NCI-H1417 (cell line): ENCODE measurements around the gene FOXL1.

ENCODE experiments used
- DNase-seq, 3 experiments: peaks; one replicate each; lab custom pipeline; 2025; lab: John Stamatoyannopoulos, UW

The FOXL1 gene

DNA sequence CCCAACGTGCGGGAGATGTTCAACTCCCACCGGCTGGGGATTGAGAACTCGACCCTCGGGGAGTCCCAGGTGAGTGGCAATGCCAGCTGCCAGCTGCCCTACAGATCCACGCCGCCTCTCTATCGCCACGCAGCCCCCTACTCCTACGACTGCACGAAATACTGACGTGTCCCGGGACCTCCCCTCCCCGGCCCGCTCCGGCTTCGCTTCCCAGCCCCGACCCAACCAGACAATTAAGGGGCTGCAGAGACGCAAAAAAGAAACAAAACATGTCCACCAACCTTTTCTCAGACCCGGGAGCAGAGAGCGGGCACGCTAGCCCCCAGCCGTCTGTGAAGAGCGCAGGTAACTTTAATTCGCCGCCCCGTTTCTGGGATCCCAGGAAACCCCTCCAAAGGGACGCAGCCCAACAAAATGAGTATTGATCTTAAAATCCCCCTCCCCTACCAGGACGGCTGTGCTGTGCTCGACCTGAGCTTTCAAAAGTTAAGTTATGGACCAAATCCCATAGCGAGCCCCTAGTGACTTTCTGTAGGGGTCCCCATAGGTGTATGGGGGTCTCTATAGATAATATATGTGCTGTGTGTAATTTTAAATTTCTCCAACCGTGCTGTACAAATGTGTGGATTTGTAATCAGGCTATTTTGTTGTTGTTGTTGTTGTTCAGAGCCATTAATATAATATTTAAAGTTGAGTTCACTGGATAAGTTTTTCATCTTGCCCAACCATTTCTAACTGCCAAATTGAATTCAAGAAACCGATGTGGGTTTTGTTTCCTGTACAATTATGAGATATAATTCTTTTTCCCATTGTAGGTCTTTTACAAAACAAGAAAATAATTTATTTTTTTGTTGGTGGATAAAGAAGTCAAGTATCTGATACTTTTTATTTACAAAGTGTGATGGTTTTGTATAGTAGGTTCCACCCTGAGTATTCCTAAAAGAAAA, 9.4 kb upstream of the FOXL1 start:
- DNase-seq, result no peak

DNA sequence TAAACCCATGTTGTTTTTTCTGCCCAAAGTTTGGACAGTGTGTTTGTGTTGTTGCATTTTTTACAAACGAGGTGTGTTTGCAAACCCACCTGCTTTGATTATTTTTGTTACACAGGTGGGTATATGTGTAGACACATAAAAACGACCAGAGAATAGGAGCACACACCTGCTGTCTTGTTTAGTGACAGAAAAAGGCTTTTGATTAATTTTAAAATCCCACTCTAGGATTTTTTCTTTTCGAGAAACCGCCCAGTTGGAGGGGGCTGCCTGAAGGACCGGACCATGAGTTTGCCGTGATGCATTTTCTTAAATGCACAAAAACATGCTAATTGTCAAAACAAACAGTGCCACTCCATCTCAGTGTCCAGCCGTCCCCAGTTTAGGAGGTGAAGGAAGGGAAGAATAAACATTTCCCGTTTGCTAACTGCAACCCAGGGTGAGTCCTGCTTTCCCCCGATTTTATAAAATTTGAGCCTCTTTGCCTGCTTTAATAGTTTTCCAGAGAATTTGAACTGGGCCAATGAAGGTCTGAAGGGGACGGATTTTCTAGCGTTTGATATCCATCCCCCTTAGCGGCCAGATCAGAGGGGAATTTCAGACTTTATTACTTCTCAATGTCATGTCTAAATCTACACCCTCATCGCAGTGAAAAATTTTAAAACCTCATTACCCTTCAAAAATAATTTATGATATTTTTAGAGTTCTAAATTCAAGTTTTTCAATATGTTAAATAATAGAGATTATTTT, 8.5 kb upstream of the FOXL1 start:
- no peak for DNase-seq

DNA sequence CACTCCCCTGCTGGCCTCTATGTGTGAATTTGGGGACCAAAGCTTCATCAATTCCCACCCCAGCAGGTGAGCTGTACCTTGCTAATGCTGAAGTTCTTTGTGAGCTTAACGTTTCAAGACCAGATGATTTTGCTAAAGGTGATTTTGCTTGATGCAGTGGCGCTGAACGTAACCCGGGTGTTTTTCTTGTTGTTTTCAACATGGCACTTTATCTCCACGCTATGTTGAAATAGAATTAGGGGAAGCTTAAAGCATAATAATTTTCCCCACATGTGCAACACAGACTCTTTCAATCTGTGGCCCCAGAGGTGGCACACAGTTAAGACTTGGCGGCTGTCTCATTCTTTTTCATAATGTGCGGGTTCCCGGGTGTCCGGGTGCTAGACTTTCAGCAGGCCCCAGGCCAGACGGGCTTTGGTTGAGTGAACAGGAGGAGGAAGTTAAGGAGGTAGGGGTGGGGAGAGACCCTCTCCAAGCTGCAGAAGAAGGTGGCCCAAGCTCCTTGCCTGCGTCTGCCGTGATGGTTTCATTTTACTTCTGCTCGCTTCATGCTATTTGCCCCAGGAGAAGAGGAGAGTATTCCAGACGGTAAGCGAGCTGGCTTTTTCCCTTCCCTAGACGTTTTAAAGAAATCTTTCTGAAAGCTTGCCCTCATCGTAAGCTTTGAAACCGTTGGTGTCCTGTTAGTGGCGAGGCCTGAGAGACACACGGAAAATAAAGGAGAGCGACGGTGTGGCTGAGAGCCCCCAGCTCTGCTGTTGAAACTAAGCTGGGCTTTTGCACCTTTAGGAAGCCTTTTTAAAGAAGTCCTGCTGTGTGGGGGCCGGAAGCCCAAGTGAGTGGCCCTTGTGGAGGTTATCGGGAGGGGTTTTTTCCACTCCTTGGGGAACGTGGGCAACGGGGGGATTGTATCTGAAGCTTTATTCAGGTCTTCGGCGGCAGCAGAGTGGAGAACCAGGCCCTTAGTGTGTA, 7.5 kb upstream of the FOXL1 start:
- DNase-seq, result no peak

DNA sequence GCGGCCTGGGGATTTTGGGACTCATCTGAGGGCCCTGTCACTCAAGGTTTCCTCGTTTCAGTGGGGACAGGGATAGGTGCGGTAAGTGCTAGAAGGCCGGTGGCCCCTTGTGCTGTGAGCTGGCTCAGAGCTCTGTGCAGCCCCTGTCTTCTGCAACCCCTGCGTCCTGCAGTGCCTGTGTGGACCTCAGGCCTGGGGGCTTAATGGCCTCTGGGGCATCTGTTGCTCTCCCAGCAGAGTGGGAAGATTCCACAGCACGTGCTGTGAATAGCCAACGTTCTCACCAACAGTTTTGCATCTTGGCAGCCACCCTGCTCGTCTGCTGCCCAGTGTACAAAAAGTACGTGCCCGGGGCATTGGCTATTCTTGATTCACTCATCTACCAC, 6.8 kb upstream of the FOXL1 start:
- no peak for DNase-seq

DNA sequence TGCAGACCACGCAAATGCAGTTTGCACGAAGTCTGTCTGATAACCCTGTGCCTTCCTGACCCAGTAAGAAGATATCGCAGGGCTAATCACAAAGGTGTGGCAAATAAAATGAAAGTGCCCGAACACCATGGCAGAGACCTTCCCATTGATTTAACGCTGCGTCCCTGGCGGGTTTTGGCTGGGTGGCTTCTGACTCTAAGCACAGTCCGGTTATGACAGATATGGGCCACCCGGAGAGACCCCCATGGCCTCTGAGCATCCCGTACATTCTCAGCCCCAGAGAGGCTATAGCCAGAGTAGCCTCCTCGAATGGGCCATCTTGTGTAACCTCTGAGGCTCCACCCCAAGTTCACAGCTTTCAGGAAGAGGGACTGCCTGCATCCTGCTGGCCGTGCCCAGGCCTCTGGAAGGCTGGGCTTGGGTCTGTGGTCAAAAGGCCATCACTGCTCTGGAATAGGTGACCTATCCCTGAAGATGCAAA, 6.3 kb upstream of the FOXL1 start:
- DNase-seq, result no peak

DNA sequence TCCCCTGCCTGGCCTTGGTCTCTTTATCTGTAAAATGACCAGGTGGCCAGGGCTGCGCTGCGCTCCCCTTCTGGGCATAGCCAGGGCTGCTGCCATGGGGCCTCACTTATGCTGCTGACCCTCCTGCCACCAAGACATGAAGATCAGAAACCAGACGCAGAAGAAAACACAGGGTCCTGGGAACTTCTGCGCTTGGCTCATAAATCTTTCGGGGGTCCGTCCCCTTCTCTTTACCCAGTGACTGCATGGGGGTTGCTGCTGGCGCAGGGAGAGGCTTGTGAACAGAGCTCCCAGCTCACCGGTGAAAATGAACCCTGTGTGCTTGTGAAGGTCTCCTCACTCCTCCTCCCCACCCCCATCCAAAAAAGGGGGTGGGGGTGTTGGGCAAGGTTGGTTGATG, 5.7 kb upstream of the FOXL1 start:
- DNase-seq, result no peak

DNA sequence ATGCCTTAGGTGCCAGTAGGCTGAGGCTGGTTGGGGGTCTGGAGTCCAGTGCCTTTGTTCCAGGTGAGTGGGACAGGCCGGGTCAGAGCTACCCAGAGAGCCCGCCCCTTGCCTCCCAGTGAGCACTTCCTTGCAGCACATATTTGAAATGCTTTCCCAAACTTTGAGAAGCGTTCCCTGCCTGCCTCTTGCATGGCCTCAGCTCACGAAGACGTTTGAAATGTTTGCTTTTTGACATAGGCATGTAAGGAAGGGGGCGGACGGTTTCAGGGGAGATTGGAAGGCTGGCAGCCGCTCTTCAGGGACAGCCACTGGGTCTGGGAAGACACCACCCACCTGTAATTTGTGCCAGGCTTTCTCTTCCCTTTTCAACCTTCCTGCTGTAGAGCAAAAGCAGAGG, 5.1 kb upstream of the FOXL1 start:
- DNase-seq, result no peak

DNA sequence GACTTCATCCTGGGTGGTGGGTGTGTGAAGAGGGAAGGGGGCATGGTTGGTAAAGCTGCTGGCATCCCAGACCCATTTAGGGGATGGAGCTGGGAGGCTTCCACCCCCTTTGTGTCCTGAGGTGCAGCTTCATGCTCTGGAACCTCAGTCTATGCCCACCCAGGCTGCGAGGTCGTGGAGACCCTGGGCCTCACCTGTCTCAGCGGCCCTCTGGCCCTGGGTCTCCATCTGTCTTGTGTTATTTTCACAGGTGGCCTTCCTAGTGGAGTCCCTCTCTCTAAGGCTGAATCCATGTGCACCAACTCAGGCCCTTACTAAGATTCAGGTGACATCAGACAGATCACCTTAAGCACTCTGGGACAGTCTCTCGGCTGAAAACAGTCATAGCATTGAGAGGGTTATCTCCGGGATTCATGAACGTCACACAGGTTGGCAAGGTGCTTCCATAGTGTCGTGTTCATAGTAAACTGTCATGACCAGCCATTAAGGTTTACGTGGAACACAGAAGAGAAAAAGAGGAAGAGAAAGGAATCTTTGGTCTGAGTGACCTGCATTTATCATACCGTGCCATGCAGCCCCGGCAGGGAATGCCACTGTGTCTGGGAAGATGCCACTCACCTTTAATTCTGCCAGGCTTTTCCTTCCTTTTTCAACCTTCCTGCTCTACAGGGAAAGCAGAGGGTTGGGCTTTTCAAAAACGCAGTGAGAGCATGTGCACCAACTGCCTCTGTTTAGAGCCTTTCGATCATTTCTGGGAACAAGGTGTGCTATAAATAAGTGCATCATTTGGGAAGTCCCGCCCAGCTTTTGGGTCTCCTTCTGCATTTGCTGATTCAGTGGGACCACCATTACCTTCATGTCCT, 4.5 kb upstream of the FOXL1 start:
- no peak for DNase-seq

DNA sequence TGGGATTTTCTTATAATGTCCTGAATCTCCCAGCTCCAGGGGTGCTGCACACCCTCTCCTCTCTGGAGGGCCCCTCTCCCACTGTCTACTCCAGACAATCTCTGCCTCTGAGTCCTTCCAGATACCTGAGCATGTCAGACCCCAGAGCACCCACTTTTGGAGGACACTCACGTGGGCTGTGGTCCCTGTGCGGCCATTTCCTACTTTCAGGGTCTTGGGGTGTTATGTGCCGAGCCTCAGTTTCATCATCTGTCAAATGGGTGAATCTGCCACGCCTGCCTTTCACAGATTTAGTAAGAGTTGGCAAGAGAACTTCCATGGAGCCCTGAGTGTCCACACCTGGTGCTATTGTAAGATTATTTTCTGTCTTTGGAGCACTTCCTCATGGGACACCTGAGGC, 3.7 kb upstream of the FOXL1 start:
- no peak for DNase-seq

DNA sequence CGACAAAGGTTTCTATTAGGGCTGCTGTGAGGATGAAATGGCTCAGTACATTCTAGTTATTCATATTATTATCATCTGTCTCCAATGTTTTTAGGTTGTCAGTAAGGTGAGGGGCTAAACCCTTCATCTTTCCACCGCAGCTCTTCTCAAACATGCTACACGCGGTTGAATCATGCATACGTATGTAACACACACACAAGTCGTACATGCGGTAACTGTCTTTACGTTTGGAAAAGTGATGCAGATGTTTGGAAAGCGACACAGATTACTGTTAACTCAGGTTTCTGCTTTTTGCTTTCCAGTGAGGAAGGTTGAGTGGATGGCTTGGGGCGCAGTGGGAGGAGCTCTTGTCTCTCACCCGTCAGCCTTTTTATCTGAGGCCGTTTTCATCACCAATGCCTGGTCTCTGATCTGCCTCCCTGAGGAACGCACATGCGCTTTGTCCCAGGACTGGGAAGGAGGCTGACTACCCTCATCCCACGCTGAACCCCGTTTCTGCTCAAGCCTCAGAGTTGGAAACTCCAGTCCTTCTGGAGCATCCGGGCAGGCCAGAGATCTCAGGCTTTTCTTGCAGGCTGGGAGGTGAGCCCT, 3.2 kb upstream of the FOXL1 start:
- no peak for DNase-seq

DNA sequence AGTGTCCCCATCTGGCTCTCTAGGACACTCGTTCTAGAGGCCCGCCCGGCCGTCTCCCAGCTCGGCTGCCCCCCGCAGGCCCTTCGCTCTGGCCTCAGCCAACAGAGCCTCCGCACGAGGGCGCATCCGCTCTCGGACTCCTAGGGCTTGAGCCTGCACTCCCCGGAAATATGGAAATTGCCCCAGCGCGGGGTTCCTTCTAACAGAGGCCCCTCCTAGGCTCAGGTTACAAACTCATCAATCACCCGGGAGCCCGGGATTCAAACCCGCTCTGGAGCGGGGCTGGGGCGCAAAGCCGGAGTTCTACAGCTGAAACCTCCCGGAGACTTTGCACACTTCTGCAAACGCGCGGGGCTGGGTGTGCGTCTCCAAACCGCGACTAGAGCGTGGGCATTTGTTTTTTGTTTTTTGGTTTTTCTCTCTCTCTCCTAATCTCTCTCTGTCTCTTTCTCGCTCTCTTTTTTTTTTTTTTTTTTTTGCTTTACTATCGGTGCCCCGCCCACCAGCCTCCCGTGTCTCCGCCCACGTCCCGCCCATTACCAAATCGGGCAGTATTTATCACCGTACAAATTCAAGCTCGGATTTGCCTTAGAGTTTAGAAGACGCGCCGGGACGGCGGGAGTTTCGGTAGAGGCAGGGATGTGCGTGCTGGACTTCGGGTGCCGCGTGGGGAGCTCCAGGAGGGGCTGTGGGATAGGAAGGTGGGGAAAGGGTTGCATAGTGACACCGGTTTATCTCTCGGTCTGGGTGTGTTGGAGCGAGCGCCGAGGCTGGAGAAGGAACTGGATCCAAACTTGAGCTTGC, 2.4 kb upstream of the FOXL1 start:
- DNase-seq, result peak in 2 of 3 experiments; percentile 24 to 60

DNA sequence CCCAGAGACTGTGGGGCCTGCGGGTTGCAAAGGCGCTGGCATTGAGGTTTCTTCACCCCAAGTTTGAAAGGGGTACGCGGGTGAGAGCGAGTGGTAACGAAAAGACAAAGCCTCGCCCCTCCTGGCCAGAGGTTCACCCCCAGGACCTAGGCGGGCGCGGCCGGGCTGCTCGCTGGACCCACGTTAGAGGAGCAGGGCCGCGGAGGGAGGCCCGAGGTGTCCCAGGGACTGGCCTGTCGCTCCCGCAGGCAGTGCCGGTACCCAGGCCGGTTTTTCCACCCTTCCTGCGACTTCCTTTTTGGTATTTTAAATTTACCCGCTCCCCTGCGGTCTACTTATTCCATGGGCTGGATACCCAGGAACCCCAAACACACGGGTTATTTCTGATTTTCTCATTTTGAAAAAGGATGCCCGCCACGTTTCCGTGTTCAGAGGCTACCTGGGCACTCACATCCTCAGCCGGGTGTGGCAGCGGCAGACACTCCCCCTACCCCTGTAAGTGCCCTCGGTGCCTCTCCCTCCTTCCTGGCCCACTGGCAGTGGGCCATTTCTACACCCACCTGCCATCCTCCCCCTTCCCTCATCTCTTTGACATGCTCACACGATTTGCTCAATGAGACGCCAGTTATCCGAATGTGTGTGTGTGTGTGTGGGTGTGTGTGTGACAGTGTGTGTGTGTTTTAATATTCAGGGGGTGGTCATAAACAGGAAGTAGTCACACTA, 1.6 kb upstream of the FOXL1 start:
- peak in 1 of 3 experiments; percentile 25 for DNase-seq

DNA sequence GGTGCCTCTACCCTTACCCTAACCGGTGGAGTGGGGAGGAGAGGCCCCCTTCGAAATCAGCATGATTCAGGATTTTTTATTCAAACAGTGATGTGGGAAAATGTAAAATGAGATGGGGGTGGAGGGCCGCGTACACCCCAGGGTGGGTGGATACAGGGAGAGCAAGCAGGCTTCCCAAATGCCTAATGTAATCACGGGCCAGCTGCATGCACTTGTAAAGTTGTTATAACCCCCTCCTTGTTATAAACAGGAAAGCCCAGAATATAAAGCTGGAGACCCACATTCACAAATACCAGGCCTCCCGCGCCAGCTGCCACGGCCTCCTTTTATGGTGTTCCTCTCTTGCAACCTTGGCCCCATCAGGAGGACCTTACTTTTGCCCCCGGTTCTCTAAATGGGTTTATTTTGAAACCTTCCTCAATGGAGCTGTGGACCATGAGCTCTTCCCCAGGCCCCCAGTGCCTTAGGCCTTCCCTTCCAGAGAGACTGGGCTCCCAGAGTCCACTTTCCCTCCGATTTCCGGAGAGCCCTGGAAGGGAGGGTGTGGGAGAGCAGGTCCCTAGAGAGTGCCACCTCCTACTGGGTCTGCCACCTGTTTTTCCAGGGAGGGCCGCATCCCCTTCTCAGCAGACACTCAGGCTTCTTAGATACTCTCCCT, 906 bp upstream of the FOXL1 start:
- DNase-seq, result no peak

DNA sequence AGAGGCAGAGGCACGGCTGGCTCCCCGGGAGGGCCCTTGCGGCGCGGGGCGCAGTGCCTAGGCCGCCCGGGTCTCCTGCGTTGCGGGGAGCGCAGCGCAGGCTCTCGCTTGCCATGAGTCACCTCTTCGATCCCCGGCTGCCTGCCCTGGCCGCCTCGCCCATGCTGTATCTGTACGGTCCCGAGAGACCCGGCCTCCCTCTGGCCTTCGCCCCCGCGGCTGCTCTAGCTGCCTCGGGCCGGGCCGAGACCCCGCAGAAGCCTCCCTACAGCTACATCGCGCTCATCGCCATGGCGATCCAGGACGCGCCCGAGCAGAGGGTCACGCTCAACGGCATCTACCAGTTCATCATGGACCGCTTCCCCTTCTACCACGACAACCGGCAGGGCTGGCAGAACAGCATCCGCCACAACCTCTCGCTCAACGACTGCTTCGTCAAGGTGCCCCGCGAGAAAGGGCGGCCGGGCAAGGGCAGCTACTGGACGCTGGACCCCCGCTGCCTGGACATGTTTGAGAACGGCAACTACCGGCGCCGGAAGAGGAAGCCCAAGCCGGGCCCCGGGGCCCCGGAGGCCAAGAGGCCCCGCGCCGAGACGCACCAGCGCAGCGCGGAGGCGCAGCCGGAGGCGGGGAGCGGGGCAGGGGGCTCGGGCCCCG, 390 bp downstream of the FOXL1 start:
- no peak for DNase-seq

DNA sequence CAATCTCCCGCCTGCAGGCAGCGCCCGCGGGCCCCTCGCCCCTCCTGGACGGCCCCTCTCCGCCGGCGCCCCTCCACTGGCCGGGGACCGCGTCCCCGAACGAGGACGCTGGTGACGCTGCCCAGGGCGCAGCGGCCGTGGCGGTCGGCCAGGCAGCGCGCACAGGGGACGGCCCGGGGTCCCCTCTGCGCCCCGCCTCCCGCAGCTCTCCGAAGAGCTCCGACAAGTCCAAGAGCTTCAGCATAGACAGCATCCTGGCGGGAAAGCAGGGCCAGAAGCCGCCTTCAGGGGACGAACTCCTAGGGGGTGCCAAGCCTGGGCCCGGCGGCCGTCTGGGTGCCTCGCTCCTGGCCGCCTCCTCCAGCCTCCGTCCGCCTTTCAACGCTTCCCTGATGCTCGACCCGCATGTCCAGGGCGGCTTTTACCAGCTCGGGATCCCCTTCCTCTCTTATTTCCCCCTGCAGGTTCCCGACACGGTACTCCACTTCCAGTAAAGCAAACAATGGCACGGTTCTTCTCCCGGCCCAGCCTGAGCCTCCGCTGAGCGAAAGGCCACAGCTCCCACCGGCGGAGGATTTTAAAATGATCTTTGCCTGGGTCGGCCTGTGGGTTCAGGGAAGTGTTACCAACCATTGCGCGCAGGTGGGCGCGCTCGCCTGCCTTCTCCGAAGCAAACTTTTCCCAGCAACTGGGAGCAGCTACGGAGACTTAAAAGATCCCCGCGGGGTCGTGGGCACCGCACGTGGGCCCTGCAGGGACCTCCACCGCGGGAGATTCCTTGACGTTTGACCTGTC, 1.1 kb downstream of the FOXL1 start:
- no peak for DNase-seq

DNA sequence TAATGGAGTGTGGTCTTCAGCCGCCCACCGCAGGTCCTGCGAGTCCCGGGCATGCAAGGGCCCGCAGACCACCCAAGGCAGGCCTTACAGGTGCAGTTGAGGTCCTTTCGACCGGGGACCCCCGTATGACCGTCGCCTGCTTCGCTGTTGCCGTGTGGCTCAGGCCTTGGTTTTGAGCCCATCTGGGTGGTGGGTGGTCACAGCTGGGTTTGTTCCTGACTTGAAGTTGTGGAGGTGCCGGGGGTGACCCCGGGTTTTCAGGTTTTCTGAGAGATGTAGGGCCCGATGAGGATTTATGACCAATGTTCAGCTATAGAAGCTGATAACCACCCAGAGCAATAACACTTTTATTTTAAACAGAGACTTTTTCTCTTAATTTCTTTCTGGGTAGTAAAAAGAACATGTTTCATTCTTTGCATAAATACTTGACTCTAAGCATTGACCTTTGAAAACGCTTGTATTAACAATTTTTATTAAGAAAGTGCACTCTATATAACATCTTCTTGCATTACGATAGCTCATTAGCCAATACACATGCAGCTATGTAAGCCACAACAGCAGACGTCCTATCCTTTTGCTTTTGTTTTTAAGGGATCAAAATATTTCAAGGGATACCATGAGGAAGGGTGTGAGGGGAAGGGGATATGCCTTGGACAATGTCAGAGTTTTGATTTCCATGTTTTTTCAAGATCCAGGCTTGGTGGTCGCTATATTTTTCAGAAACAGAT, 1.9 kb downstream of the FOXL1 start:
- no peak for DNase-seq
